Activated T-cell treated with anti-CD3 and anti-CD28 coated beads for 24 hours (primary cell): ENCODE measurements around the gene KRTAP12-1.

Source experiments
- DNase-seq: peaks from one replicate; pipeline ENCODE4 v3.0.0-alpha.2; 2020; ENCODE audit warnings: low read depth

Gene KRTAP12-1

GRCh38 chr21:44681861-44682579 is at the start of gene KRTAP12-1:
TSS of gene KRTAP12-1 (minus strand) at chr21:44682163. CDS start at chr21:44682123, 40 bp downstream.
- no peak for DNase-seq

- DNase-seq: no peak
Measured at GRCh38 chr21:44730951-44731579, 49.1 kb upstream of the KRTAP12-1 start.

DNA sequence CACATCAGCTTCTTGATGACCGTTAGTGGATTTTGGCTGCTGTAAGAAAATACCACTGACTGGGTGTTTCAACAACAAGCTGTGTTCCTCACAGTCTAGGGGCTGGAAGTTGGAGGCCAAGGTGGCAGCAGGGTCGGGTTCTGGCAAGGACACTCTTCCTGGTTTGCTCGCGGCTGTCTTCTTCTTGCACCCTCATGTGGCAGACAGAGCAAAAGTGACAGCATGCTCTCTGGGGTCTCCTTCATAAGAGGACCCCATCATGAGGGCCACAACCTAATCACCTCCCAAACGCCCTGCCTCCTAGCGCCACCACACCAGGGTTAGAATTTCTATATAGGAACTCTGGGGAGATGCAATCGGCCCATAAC is 48.0 kb upstream of the KRTAP12-1 start:
- DNase-seq: no peak

- DNase-seq: no peak
Measured at GRCh38 chr21:44729336-44730027, 47.5 kb upstream of the KRTAP12-1 start.

GRCh38 chr21:44728716-44729115 is 46.8 kb upstream of the KRTAP12-1 start:
- no peak for DNase-seq

- DNase-seq: no peak
Measured at GRCh38 chr21:44727757-44728156, 45.8 kb upstream of the KRTAP12-1 start.

GRCh38 chr21:44727321-44727720 is 45.4 kb upstream of the KRTAP12-1 start:
- no peak for DNase-seq

DNA sequence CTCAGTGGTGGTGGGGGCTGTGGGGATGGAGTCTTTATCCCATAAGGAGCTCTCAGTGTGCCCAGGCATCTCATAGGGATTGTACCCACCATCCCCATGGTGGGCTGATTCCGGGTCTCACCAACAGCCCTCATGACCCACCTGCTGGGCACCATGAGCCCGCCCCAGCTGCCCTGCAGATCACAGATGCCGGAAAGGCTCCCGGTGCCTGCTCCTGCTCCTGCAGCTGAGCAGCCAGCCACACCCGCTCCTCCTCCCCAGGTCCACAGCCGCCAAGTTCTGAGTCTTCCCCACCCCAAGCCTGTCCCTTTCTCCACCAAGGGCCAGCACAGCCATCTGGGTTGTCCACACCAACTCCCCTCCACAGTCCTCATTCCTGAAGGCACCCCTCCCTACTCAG is 44.9 kb upstream of the KRTAP12-1 start:
- no peak for DNase-seq

DNA sequence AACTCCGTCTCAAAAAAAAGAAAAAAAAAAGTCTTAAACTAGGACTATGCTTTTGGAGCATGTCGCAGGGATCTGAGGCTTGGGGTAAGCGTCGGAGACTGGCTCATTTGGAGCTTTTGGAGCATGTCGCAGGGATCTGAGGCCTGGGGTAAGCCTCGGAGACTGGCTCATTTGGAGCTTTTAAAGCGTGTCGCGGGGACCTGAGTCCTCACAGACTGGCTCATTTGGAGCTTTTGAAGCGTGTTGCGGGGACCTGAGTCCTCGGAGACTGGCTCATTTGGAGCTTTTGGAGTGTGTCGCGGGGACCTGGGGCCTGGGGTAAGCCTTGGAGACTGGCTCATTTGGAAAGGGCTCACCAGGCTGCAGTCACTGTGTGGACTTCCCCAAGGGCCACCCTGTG is 43.0 kb upstream of the KRTAP12-1 start:
- DNase-seq: no peak

DNA sequence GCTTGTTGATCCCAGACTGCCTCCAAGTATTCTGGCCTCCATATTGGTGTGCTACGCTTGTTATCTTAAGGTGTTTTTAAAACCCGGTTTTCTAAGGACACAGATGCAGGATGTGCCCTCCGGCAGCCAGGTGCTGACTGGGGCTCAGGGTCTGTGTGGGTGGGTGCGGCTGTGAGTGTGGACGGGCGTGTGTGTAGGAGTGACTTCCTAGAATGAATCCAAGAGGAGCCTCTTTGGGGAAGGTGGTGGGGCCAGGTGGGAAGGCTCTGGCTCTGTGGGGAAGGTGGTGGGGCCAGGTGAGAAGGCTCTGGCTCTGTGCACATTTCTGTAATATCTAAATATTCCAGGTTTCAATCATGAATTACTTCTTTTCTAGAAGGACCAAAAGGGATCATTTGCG is 42.2 kb upstream of the KRTAP12-1 start:
- DNase-seq: no peak

- DNase-seq: no peak
Measured at GRCh38 chr21:44723177-44724131, 41.5 kb upstream of the KRTAP12-1 start.

DNA sequence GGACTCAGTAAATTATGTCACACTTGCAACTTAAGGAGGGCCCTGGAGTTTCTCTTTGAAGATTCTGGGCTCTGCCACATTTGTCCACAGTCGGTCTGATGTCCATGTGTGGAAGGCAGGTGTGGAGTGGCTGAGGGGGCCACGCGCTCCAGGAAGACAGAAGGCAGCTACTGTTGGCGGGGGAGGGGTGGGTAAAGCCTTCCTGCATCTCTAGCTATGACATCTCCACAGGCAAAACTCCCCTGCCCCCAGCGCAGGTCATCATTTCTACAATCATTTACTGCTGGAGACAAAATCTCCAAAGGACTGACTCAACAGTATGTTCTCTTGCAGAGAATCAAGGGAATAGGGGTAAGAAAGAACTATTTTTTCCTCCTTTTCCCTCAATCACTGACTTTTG is 40.8 kb upstream of the KRTAP12-1 start:
- DNase-seq: no peak

DNA sequence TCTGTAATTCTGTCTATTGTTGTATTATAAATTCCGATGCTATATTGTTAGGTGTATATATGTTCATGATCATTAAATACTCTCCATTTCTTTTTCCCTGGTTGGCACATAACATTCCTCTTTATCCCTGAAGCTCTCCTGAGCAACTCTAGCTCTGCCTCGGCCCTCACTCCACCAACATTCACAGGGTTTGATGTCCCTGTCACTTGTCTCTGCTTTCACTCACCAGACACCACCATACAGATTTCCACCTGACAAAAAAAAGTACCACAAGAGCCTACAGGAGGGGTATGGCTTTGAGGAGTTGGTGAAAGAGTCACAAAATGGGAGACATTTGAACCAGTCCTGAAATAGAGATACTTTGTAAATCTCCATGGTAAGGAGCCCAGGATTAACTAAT is 38.2 kb upstream of the KRTAP12-1 start:
- DNase-seq: no peak

DNA sequence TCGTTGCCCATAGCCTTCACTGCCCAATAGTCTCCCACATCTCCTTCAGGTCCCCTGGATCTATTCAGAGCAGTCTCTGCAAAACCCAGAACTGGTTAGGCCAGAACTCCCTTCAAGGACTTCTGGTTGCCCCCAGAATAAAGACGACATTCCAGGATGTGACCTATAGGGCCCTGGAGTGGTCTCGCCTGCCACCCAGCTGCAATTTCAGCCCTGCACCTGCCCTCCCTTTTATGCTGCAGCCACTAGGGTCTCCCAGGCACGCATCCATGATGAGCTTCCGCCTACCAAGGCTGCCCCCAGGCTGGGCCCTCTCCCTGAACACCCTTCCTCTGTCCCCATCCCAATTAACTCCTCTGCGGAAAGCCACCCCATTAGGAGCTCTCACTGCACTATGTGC is 36.6 kb upstream of the KRTAP12-1 start:
- DNase-seq: no peak

- no peak for DNase-seq
Measured at GRCh38 chr21:44718093-44718492, 36.1 kb upstream of the KRTAP12-1 start.

DNA sequence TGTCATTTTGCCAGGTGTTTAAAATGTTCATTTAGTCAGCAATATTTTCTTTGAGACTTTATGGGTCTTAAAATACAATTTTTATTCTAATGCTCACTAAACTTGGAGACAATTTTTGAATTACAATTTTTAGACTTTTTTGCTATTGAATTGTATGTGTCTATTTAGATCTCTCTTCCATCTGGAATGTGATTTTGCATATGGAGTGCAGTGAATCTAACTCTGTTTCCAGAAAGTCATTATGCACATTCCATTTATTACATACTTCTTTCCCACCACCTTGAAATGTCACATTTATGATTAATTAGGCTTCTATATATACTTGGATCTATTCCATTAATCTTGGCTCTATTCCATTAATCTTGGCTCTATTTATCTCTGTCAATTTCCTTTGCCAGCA is 35.0 kb upstream of the KRTAP12-1 start:
- DNase-seq: no peak

DNA sequence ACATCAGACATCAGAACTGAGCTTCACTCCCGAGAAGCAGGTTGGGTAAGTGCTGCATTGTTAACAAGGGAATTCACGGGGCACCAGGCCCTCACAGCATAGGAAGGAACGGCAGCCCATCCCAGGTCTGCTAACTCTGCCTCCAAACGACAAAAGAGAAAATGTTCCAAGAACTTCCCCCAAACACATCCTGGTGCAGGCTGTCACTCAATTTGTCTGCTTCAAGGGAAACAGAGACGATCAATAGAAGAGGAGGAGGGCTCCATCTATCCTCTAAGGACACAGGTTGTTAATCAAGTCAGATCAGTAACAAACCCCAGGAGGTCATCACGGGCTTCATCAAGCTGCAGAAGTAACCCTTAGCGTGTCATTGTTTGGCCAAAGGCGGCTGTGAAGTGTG is 32.9 kb upstream of the KRTAP12-1 start:
- DNase-seq: no peak

DNA sequence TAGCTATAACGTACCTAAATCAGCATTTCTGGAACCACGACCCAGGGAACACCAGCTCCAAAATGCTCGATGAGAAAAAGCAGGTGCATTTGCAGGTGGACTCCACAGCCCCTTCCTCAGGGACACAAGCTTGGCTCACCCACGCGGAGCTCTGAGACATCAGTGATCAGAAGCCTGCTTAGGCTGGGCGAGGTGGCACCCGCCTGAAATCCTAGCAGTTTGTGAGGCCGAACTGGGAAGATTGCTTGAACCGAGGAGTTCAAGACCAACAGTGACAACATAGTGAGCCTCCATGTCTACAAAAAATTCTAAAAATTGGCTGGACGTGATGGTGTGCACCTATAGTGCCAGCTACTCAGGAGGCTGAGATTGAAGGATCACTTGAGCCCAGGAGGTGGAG is 31.9 kb upstream of the KRTAP12-1 start:
- DNase-seq: no peak

GRCh38 chr21:44713130-44713529 is 31.2 kb upstream of the KRTAP12-1 start:
- DNase-seq: no peak

GRCh38 chr21:44712203-44713028 is 30.5 kb upstream of the KRTAP12-1 start:
- DNase-seq: no peak
